Renal cortical epithelial cell (primary cell): ENCODE data around the gene ASXL1. TPM values are rescaled to one million over a fixed set of nuclear protein-coding genes. Genes with fewer than 3 reads are reported as not detected.
A peak's percentile ranks its signal among the peaks of the same experiment; 100 is the strongest.

ENCODE experiments used
- DNase-seq: peaks from one replicate; pipeline ENCODE4 v3.0.0-alpha.2; 2011; ENCODE audit warnings: low read depth
- total RNA-seq: library from RNA; depleted of rRNA; stranded (reverse); fragments of >200 nt; gene quantifications from 2 replicates; pipeline ENCODE4 v1.2.3, GENCODE V29; 2014

The ASXL1 gene
- total RNA-seq, 1 donor from 2014 or later, result 54.8 TPM

DNA sequence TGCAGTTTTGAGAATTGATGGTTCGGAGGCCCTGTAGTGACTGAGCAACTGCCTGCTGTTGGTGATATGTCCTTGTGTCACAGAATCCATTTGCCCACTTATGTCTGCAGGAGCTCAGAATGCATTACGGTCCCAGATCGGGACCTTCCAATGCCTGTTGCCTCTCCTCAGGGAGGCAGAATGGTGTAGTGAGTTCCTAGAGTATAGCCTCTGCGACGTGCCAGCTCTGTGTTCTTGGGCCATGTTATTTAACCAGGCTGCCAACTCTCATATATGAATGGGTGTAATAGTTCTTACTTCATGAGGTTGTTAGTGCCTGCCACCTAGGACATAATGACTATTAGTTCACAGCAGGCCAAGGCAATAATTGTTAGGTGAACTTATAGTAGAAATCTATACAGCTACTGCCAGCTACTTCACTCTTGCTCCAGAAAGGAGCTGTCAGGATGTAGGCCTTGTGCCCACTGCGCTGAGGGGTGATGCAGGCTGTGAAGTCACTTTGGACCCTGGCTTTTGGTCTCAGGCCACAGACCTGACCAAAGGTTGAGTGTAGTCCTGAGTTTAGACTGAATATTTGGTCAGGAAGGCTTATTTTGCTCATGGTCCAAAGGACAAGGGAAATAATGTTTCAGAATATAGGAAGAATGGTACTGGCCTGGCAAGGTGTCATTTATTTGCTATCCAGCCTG is 82.1 kb downstream of the ASXL1 start:
- DNase-seq, result no peak

DNA sequence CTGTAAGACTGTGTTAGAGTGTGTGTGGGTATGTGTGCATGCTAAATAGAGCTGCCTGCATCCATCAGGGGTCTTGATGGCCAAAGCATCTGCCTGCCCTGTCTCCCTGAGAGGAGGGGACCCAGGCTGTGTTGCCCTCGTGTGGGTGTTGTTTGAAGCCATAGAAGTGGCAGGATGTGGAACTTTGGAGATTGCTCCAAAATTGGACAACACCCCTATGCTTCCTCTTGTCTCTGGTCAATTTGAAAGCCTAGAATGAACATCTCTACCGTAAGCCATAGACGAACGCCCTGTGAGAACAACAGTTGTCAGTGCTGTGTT is 82.6 kb downstream of the ASXL1 start:
- DNase-seq, result no peak

GRCh38 chr20:32441638-32442037 is 83.5 kb downstream of the ASXL1 start:
- no peak for DNase-seq

- no peak for DNase-seq
These were observed 84.7 kb downstream of the ASXL1 start for GRCh38 chr20:32442630-32443373.

- peak; percentile 23 for DNase-seq
These were observed 85.3 kb downstream of the ASXL1 start for GRCh38 chr20:32443386-32443974.

GRCh38 chr20:32444474-32445220 is 86.5 kb downstream of the ASXL1 start:
- DNase-seq, result no peak

GRCh38 chr20:32445539-32446273 is 87.6 kb downstream of the ASXL1 start:
- DNase-seq, result peak; percentile 51

DNA sequence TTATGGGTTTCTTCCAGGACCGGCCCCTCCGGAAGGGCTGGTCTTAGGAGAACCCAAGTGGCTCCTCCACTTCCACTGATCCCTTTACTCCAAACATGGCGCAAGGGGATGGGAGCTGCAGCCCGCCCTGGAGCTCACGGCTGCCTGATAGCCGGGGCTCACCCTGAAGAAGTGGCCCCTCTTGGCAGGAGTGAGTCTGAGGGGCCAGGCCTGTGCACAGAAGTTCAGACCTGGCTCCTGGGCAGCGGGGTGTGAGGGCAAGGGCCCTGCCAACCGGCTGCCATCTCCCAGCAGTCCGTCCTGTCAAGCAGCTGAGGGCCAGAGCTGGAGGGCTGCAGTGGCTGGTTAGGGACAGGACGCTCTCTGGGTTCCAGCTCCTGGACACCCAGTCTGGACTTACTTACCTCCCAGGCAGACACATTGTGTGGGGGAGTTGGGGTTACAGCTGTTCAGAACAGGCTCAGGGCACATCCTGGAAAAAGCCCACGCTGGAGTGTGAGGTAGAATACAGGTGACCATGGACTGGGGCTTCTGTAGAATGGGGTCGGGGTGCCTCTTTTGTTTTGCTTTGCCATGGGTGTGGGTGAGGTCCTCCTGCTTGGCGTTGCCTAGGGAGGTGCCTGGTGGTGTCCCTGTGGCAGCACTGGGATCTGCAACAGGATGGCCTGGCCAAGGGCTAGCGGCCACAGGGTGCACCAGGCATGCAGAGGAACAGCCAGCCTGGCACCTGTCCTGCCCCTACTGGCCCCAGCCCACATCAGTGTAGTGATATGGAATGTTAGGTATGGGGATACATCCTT is 88.4 kb downstream of the ASXL1 start:
- no peak for DNase-seq

- DNase-seq, result no peak
These were observed 89.3 kb downstream of the ASXL1 start for GRCh38 chr20:32447136-32448027.

DNA sequence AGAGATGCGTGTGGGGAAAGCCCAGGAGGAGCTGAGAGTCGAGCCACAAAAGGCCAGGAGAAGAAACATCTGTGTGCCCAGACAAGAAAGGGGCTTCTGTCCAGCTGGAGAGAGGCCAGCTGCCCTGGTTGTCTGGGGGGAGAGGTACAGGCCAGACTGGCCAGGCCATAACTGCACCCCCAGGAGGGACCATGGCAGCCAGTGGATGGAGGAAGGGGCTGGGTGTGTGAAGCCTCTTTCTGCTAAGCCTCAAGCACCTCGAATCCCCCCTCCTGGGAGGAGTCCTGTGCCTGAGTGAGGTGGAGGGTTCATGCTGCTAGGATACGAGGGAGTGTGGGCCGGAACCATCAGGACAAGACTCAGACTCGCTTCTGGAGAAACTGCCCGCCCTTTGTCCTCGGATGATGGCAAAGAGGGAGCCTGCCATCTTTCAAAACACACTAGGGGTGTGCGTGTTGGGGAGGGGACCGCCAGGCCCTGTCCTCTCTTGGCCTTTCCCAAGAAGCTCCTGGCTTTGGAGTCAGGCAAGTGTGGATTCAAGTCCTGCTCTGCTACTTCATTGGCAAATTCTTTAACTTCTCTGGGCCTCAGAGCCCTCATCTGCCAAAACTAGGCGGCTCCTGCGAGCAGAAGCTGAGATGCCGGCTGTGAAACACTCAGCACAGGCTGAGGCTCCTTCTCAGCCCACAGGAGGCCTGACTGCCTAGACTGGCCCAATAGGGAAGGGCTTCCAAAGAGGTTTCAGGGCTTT is 90.3 kb downstream of the ASXL1 start:
- no peak for DNase-seq

- no peak for DNase-seq
These were observed 91.1 kb downstream of the ASXL1 start for GRCh38 chr20:32449057-32449889.

DNA sequence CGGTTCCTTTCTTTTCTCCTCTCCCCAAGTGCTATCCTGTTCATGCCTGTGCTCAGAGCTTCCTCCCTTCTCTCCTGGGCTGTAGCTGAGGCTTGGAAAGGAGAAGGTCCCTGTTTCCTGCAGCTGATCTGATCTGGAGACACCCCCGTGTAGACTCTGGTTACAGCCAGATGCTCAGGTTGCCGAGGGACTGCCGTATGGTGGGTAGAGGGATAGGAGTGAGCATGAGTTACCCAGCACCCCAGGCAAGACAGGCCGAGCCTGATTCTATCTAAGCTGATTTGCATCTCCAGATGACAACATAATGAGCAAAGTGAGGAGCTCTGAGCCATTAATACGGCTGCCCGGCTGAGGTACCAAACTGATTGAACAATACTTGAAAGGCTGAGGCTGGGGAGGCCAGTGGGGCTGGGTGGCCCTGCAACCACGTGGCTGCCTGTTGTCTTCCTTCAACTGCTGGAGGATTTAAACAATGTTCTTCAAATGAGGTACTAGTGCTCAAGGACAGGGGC is 91.8 kb downstream of the ASXL1 start:
- no peak for DNase-seq

- no peak for DNase-seq
These were observed 92.4 kb downstream of the ASXL1 start for GRCh38 chr20:32450484-32451061.

DNA sequence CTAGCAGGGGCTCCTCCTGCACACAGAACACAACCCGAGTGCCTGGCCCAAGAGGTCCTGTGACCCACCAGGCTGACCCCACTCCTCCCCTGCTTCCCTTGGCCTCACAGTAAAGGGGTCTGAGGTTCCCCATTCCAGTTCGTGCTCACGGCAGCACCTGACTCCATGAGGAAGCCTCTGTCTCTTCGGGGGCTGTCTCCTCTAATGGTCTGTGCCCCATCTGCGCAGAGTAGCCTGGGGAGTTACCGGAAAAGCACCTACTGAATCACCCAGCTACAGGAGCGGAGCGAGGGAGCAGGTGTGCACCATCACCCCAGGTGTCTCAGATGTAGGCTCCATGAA is 93.2 kb downstream of the ASXL1 start:
- DNase-seq, result no peak

- no peak for DNase-seq
These were observed 93.7 kb downstream of the ASXL1 start for GRCh38 chr20:32451682-32452461.

DNA sequence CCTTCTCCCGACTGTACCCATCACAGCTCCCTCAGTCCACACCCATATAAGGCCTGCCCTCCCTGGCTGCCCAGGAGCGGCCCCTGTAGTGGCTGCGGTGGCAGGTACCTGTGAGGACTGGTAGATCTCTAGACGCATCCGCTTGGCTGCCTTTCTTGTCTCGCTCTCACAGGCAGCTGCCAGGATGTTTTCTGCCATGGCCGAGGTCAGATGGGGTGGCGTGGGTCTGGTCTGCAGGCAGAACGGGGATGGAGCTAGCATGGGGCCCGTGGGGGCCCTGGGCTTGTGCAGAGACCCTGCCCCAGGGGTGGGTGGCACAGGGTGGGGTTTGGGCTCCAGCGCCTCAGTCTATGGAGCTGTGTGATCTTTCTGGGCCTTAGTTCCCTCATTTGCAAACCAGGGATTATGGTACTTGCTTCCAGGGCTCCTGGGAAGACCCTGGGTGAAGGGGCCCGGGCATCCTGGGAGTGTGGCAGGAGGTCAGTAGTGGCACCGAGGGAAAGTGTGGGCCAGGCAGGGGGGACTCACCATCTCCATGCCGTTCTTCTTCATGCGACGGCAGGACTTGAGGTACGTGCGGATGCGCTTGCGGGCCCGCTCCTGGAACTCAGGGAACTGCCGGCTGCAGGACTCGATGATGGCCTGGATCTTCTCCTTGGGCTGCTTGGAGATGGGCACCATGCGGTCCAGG is 94.8 kb downstream of the ASXL1 start:
- no peak for DNase-seq
